ENCODE results near the gene CELSR1.

DNA sequence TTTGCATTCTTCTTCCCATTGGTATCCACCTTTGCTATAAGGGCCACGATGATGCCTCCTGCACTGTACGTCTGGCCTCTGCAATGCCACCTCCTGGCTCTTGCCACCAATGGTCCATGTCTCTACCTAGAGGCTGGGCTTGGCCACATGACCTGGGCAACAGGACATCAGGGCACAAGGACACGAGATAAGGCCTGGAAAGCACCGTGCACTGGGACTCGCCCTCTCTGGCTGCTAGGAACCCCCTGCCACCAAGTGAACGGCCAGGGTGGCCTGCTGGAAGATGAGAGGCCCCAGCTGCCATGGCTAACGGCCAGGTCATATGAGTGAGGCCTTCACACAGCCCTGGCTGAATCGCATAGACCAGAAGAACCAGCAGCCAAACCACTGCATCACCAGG lies 114.5 kb downstream of the CELSR1 start:
- TF ChIP-seq GATA1 (IDR thresholded peaks at IDR 0.05; ENCODE audit: low read depth, low read length) = no peak
- no peak for TF ChIP-seq POLR2A (IDR thresholded peaks at IDR 0.05; ENCODE audit: low read length)

Data from erythroblast (primary cell).